ENCODE results near the gene FDXR. TPM values are rescaled to one million over a fixed set of nuclear protein-coding genes. Genes with fewer than 3 reads are reported as not detected.
A peak's percentile ranks its signal among the peaks of the same experiment; 100 is the strongest.

The FDXR gene
- total RNA-seq, 1 donor from 2014 or later: 5.6 TPM

GRCh38 chr17:74833501-74834377 lies 39.1 kb downstream of the FDXR start:
- no peak for DNase-seq

- no peak for DNase-seq
Measured at GRCh38 chr17:74832421-74832820, 40.4 kb downstream of the FDXR start.

GRCh38 chr17:74831444-74832146 lies 41.2 kb downstream of the FDXR start:
- DNase-seq: no peak

- DNase-seq: no peak
Measured at GRCh38 chr17:74830861-74831260, 41.9 kb downstream of the FDXR start.

GRCh38 chr17:74827800-74828199 lies 45.0 kb downstream of the FDXR start:
- DNase-seq: no peak

GRCh38 chr17:74825952-74826719 lies 46.7 kb downstream of the FDXR start:
- DNase-seq: no peak

- DNase-seq: no peak
Measured at GRCh38 chr17:74824961-74825627, 47.7 kb downstream of the FDXR start.

- DNase-seq: peak; percentile 14
Measured at GRCh38 chr17:74822939-74823367, 49.8 kb downstream of the FDXR start.

GRCh38 chr17:74822335-74822938 lies 50.4 kb downstream of the FDXR start:
- DNase-seq: no peak

GRCh38 chr17:74821655-74822334 lies 51.0 kb downstream of the FDXR start:
- DNase-seq: no peak

- DNase-seq: no peak
Measured at GRCh38 chr17:74819801-74820436, 52.9 kb downstream of the FDXR start.

GRCh38 chr17:74818291-74818938 lies 54.4 kb downstream of the FDXR start:
- DNase-seq: no peak

- no peak for DNase-seq
Measured at GRCh38 chr17:74816905-74817620, 55.7 kb downstream of the FDXR start.

GRCh38 chr17:74815550-74816370 lies 57.0 kb downstream of the FDXR start:
- DNase-seq: no peak

GRCh38 chr17:74815067-74815466 lies 57.7 kb downstream of the FDXR start:
- DNase-seq: no peak

GRCh38 chr17:74814453-74814852 lies 58.3 kb downstream of the FDXR start:
- DNase-seq: no peak
